HepG2 (cell line): ENCODE measurements around the gene GRAMD1B.

Source experiments
- ADNP ChIP-seq: sonication (generic); formaldehyde crosslinking; IDR thresholded peaks from 2 replicates; pipeline ENCODE4 v1.4.0; 2020; ENCODE audit warnings: missing genetic modification reagents
- EP300 ChIP-seq, 3 experiments: sonication (generic) in 1 of 3; formaldehyde crosslinking in 1 of 3; IDR thresholded peaks; 2 replicates each; pipeline versions ENCODE4 v1.5.1 to v1.6.1; 2011 to 2020; ENCODE audit warnings: low read depth in 2 of 3, low read length in 2 of 3, borderline replicate concordance in 1 of 3, improper control_type of control experiment in 1 of 3, mild to moderate bottlenecking in 1 of 3, missing genetic modification reagents in 1 of 3, moderate library complexity in 1 of 3
- FOSL1 ChIP-seq: sonication (generic); formaldehyde crosslinking; IDR thresholded peaks from 2 replicates; pipeline ENCODE4 v1.9.0; 2021; ENCODE audit warnings: missing genetic modification reagents, borderline replicate concordance
- KDM5B ChIP-seq: sonication (generic); formaldehyde crosslinking; IDR thresholded peaks from 2 replicates; pipeline ENCODE4 v1.4.0; 2020; ENCODE audit warnings: missing genetic modification reagents, mild to moderate bottlenecking, borderline replicate concordance
- TP53 ChIP-seq: sonication (generic); formaldehyde crosslinking; conservative IDR thresholded peaks from 2 replicates; pipeline ENCODE4 v1.4.0; 2020; ENCODE audit warnings: missing genetic modification reagents
- ZEB1 ChIP-seq: IDR thresholded peaks from 2 replicates; pipeline ENCODE4 v1.6.1; 2012; ENCODE audit warnings: mild to moderate bottlenecking, low read depth, inconsistent platforms; ENCODE audit not compliant: insufficient replicate concordance
- ZNF614 ChIP-seq: IDR thresholded peaks from 2 replicates; pipeline ENCODE4 v1.6.1; 2018; ENCODE audit warnings: missing biosample characterization, missing genetic modification reagents, inconsistent platforms, borderline replicate concordance
- TF ChIP-seq, protein P1 (sequence below), 2 experiments: sonication (generic) in 1 of 2; formaldehyde crosslinking in 1 of 2; IDR thresholded peaks; 2 replicates each; pipeline versions ENCODE4 v1.5.1 to v1.6.1; 2011 to 2020; ENCODE audit warnings: borderline replicate concordance in 1 of 2, low read depth in 1 of 2, low read length in 1 of 2, mild to moderate bottlenecking in 1 of 2, missing genetic modification reagents in 1 of 2, moderate library complexity in 1 of 2
- TF ChIP-seq, protein P2 (sequence below): sonication (generic); formaldehyde crosslinking; IDR thresholded peaks from 2 replicates; pipeline ENCODE4 v1.5.0; 2020; ENCODE audit warnings: mild to moderate bottlenecking, missing genetic modification reagents, moderate library complexity
- TF ChIP-seq, protein P3 (sequence below): conservative IDR thresholded peaks from 2 replicates; pipeline ENCODE4 v1.6.1; 2018; ENCODE audit warnings: missing genetic modification reagents
- TF ChIP-seq, protein P4 (sequence below): sonication (generic); formaldehyde crosslinking; IDR thresholded peaks from 2 replicates; pipeline ENCODE4 v1.5.1; 2020; ENCODE audit warnings: missing genetic modification reagents, mild to moderate bottlenecking, borderline replicate concordance
- TF ChIP-seq, protein P5 (sequence below): sonication (generic); formaldehyde crosslinking; IDR thresholded peaks from 2 replicates; pipeline ENCODE4 v1.4.0; 2020; ENCODE audit warnings: missing genetic modification reagents

DNA sequence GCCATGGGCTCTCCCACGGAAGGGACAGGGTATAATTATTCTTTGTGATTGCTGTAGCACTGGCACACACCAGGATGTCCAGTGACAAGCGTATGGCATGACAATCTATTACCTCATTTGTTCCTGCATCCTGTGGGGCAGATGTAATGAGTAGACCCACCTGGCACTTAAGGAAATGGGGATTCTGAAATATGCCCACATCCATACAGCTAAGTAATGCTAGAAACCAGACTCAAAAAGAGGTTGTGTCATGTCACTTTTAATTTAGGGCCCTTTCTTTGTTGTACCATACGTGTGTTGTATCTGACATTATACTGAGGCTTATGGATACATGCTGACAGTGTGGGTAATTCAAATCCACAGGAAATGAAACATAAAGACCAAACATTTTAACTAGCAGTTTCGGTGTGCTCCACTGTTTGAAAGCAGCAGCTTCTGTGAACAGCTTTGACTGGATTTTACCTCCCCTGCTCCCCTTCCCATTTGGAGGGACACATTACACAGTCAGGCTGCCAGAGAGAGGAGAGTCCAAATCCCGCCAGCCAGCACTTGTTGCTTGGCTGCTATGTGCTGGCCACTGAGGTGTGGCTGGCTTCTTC lies 21.2 kb downstream of the GRAMD1B start:
- TF ChIP-seq, protein P1, sequence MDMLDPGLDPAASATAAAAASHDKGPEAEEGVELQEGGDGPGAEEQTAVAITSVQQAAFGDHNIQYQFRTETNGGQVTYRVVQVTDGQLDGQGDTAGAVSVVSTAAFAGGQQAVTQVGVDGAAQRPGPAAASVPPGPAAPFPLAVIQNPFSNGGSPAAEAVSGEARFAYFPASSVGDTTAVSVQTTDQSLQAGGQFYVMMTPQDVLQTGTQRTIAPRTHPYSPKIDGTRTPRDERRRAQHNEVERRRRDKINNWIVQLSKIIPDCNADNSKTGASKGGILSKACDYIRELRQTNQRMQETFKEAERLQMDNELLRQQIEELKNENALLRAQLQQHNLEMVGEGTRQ (IDR thresholded peaks at IDR 0.05; ENCODE audit: low read depth, low read length): no peak
- TF ChIP-seq, protein P1 (CRISPR knock-in tag; IDR thresholded peaks at IDR 0.05; ENCODE audit: borderline replicate concordance): no peak
- TF ChIP-seq, protein P2, sequence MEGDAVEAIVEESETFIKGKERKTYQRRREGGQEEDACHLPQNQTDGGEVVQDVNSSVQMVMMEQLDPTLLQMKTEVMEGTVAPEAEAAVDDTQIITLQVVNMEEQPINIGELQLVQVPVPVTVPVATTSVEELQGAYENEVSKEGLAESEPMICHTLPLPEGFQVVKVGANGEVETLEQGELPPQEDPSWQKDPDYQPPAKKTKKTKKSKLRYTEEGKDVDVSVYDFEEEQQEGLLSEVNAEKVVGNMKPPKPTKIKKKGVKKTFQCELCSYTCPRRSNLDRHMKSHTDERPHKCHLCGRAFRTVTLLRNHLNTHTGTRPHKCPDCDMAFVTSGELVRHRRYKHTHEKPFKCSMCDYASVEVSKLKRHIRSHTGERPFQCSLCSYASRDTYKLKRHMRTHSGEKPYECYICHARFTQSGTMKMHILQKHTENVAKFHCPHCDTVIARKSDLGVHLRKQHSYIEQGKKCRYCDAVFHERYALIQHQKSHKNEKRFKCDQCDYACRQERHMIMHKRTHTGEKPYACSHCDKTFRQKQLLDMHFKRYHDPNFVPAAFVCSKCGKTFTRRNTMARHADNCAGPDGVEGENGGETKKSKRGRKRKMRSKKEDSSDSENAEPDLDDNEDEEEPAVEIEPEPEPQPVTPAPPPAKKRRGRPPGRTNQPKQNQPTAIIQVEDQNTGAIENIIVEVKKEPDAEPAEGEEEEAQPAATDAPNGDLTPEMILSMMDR (CRISPR knock-in tag): no peak
- no peak for TF ChIP-seq ADNP
- TF ChIP-seq, protein P3, sequence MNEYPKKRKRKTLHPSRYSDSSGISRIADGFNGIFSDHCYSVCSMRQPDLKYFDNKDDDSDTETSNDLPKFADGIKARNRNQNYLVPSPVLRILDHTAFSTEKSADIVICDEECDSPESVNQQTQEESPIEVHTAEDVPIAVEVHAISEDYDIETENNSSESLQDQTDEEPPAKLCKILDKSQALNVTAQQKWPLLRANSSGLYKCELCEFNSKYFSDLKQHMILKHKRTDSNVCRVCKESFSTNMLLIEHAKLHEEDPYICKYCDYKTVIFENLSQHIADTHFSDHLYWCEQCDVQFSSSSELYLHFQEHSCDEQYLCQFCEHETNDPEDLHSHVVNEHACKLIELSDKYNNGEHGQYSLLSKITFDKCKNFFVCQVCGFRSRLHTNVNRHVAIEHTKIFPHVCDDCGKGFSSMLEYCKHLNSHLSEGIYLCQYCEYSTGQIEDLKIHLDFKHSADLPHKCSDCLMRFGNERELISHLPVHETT (CRISPR knock-in tag): no peak
- TF ChIP-seq ZNF614 (CRISPR knock-in tag): no peak
- TF ChIP-seq, protein P4, sequence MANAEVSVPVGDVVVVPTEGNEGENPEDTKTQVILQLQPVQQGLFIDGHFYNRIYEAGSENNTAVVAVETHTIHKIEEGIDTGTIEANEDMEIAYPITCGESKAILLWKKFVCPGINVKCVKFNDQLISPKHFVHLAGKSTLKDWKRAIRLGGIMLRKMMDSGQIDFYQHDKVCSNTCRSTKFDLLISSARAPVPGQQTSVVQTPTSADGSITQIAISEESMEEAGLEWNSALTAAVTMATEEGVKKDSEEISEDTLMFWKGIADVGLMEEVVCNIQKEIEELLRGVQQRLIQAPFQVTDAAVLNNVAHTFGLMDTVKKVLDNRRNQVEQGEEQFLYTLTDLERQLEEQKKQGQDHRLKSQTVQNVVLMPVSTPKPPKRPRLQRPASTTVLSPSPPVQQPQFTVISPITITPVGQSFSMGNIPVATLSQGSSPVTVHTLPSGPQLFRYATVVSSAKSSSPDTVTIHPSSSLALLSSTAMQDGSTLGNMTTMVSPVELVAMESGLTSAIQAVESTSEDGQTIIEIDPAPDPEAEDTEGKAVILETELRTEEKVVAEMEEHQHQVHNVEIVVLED: no peak
- TF ChIP-seq EP300 (IDR thresholded peaks at IDR 0.05; ENCODE audit: low read depth in 2 of 2, low read length in 2 of 2): no peak
- no peak for TF ChIP-seq EP300 (CRISPR knock-in tag; IDR thresholded peaks at IDR 0.05; ENCODE audit: borderline replicate concordance)
- TF ChIP-seq KDM5B (CRISPR knock-in tag): no peak
- TF ChIP-seq, protein P5, sequence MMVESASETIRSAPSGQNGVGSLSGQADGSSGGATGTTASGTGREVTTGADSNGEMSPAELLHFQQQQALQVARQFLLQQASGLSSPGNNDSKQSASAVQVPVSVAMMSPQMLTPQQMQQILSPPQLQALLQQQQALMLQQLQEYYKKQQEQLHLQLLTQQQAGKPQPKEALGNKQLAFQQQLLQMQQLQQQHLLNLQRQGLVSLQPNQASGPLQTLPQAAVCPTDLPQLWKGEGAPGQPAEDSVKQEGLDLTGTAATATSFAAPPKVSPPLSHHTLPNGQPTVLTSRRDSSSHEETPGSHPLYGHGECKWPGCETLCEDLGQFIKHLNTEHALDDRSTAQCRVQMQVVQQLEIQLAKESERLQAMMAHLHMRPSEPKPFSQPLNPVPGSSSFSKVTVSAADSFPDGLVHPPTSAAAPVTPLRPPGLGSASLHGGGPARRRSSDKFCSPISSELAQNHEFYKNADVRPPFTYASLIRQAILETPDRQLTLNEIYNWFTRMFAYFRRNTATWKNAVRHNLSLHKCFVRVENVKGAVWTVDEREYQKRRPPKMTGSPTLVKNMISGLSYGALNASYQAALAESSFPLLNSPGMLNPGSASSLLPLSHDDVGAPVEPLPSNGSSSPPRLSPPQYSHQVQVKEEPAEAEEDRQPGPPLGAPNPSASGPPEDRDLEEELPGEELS: no peak
- TF ChIP-seq FOSL1 (CRISPR knock-in tag): no peak
- TF ChIP-seq TP53 (CRISPR knock-in tag): no peak
- TF ChIP-seq ZEB1: no peak
